Posterior vena cava (tissue), 2 donors: Measurements from ENCODE around the gene BBS10. TPM values are rescaled to one million over a fixed set of nuclear protein-coding genes. Genes with fewer than 3 reads are reported as not detected.
"Not testable (repeated sequence)": the region's sequence is repeated elsewhere in the genome, so short reads cannot be mapped to it uniquely, and the experiment has no call there.

Experiments used
- DNase-seq: peaks from one replicate; pipeline ENCODE4 v3.0.0-alpha.2; 2020; ENCODE audit warnings: low spot score
- intact Hi-C, 2 donors: fragments of 100-400 bp; cut with DNase I; formaldehyde crosslinking; loops; one replicate each; pipeline versions ENCODE4 v1.14.1 to v1.14.2; 2022 to 2023
- total RNA-seq, 2 donors: library from RNA; stranded (reverse); fragmentation: NEBNext Ultra II Directional; extraction: Animal tissue kit (Norgen Biotek cat#: 25700); gene quantifications; one replicate each; pipeline ENCODE4 v1.2.1, GENCODE V29; 2021
- donor health status: DM: yes; HTN: yes; CAD: no.
- donor health status: DM: yes; HTN: yes; CAD: no.

The BBS10 gene
- total RNA-seq, 2 donors from 2014 or later = 9.1 to 9.8 TPM

- intact Hi-C loops = no loop called here
- DNase-seq = no peak
Observed at GRCh38 chr12:76340680-76341435, 7.4 kb downstream of the BBS10 start.

GRCh38 chr12:76337583-76337982, 10.6 kb downstream of the BBS10 start:
- DNase-seq = no peak
- intact Hi-C loops = no loop called here

- DNase-seq = no peak
- intact Hi-C loops = no loop called here
Observed at GRCh38 chr12:76332606-76333005, 15.6 kb downstream of the BBS10 start.

GRCh38 chr12:76329606-76330005, 18.6 kb downstream of the BBS10 start:
- intact Hi-C loops = no loop called here
- DNase-seq = no peak

- DNase-seq = no peak
- intact Hi-C loops = no loop called here
Observed at GRCh38 chr12:76329159-76329558, 19.1 kb downstream of the BBS10 start.

- DNase-seq, intact Hi-C loops: not testable (repeated sequence)
Observed at GRCh38 chr12:76319595-76320319, 28.5 kb downstream of the BBS10 start.

- intact Hi-C loops = no loop called here
- DNase-seq = no peak
Observed at GRCh38 chr12:76318773-76319594, 29.2 kb downstream of the BBS10 start.

- intact Hi-C loops = no loop called here
- DNase-seq = no peak
Observed at GRCh38 chr12:76317976-76318375, 30.2 kb downstream of the BBS10 start.

- no peak for DNase-seq
- intact Hi-C loops = no loop called here
Observed at GRCh38 chr12:76316468-76316867, 31.7 kb downstream of the BBS10 start.

GRCh38 chr12:76313299-76313698, 34.9 kb downstream of the BBS10 start:
- intact Hi-C loops = no loop called here
- no peak for DNase-seq

GRCh38 chr12:76312315-76312714, 35.9 kb downstream of the BBS10 start:
- no peak for DNase-seq
- intact Hi-C loops = no loop called here

GRCh38 chr12:76311796-76312195, 36.4 kb downstream of the BBS10 start:
- DNase-seq = no peak
- intact Hi-C loops = no loop called here

- DNase-seq = no peak
- intact Hi-C loops = no loop called here
Observed at GRCh38 chr12:76310110-76310509, 38.1 kb downstream of the BBS10 start.

- intact Hi-C loops = no loop called here
- no peak for DNase-seq
Observed at GRCh38 chr12:76308866-76309265, 39.3 kb downstream of the BBS10 start.

- no peak for DNase-seq
- intact Hi-C loops = no loop called here
Observed at GRCh38 chr12:76307083-76307482, 41.1 kb downstream of the BBS10 start.

GRCh38 chr12:76303989-76304460, 44.2 kb downstream of the BBS10 start:
- intact Hi-C loops = no loop called here
- DNase-seq = no peak

GRCh38 chr12:76303365-76303764, 44.9 kb downstream of the BBS10 start:
- no peak for DNase-seq
- intact Hi-C loops = no loop called here

- intact Hi-C loops = no loop called here
Observed at GRCh38 chr12:76300297-76300665, 47.9 kb downstream of the BBS10 start.

GRCh38 chr12:76299536-76300296, 48.5 kb downstream of the BBS10 start:
- no peak for DNase-seq
- intact Hi-C loops = no loop called here

More at GRCh38 chr12:76300297-76300665, 47.9 kb downstream of the BBS10 start:
- DNase-seq = no peak
